Fibroblast of the aortic adventitia (primary cell): ENCODE data around the gene DDR2. TPM values are rescaled to one million over a fixed set of nuclear protein-coding genes. Genes with fewer than 3 reads are reported as not detected.

Experiments
- DNase-seq: peaks from one replicate; pipeline ENCODE4 v3.0.0-alpha.2; 2010; ENCODE audit warnings: low read depth
- H3K4me3 ChIP-seq: 2 replicates; pipeline ENCODE4 v1.5.1; 2011; ENCODE audit warnings: low read depth, mild to moderate bottlenecking, control low read depth, low read length, moderate library complexity
- total RNA-seq: library from RNA; depleted of rRNA; stranded (reverse); fragments of >200 nt; gene quantifications from 2 replicates; pipeline ENCODE4 v1.2.3, GENCODE V29; 2012; ENCODE audit warnings: low replicate concordance
- TF ChIP-seq, protein P1 (sequence below): IDR thresholded peaks from 2 replicates; pipeline ENCODE4 v1.5.1; 2011; ENCODE audit warnings: mild to moderate bottlenecking, low read length, control low read depth, inconsistent platforms; ENCODE audit not compliant: insufficient read depth

The DDR2 gene
- total RNA-seq, 1 donor = 379 TPM

DNA sequence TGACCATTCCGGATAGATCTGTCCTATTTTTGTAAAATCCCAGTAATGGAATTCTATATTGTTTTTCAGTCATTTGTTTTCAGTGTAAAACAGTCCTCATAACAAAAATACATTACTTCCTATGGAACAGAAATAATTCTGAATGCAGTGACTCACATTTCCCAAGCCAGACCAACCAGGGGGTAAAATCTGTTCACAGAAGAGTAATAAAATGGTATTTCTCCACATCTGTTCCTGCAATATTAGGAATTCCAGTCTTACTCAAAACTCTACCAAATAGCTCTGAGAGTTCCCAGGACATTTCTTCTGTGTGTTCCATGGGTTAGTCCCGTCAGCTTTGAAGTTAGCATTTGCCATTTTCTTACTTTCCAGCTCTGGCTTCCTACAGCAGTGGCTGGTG, 2.6 kb upstream of the DDR2 start:
- no peak overlapping the region for H3K4me3 ChIP-seq
- peak; percentile 81 for DNase-seq
- TF ChIP-seq, protein P1, sequence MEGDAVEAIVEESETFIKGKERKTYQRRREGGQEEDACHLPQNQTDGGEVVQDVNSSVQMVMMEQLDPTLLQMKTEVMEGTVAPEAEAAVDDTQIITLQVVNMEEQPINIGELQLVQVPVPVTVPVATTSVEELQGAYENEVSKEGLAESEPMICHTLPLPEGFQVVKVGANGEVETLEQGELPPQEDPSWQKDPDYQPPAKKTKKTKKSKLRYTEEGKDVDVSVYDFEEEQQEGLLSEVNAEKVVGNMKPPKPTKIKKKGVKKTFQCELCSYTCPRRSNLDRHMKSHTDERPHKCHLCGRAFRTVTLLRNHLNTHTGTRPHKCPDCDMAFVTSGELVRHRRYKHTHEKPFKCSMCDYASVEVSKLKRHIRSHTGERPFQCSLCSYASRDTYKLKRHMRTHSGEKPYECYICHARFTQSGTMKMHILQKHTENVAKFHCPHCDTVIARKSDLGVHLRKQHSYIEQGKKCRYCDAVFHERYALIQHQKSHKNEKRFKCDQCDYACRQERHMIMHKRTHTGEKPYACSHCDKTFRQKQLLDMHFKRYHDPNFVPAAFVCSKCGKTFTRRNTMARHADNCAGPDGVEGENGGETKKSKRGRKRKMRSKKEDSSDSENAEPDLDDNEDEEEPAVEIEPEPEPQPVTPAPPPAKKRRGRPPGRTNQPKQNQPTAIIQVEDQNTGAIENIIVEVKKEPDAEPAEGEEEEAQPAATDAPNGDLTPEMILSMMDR = no peak

DNA sequence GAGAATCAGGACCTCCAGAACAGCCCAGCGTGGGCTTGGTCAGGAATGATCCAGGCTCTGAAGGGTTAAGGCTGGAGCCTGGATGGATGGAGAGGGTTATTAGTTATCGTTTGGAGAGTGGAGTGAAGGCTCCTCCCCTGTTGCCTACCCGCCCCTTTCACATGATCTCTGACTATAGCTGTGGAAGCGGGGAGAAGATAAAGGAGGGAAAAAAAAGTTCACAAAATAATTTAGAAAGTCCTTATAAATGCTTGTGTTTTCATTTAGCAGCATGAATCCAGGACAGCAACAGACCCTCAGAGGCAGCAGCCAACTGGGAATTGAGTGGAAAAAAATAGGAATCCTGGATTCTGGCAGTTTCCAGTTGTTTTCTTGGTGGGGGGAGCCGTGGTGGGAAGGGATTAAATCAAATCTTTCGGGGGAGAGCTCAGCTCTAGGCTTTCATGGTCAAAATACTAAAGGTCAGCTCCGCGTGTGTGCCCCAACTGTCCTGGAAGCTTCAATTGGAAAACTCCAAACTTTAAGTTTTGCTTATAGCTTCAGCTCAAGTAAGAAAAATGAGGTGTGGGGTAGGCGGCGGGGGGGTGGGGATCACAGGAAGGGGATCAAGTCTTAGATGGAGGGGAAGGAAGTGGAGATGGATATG, 595 bp upstream of the DDR2 start:
- TF ChIP-seq, protein P1 = no peak
- peak overlapping the region; percentile 85 for H3K4me3 ChIP-seq
- peak; percentile 84 for DNase-seq

DNA sequence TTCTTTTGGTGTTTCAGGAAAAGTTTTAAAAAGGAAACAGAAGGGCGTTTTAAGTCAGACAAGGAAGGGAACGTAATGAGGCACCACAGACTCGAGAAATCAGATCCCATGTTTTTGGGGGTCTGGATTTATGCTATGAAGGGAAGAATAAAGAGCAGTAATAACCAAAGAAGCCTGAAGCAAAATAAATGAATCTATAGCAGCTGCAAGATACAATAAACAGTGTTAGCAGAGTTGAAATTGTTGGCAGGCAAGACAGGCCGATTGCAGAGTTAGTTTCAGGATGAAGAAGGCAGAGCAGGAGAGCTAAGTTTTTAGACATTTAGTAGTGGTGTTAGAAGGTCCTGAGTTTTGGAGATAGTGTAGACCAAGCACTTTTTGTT, 425 bp downstream of the DDR2 start:
- H3K4me3 ChIP-seq = peak overlapping the region; percentile 85
- TF ChIP-seq, protein P1 = no peak
- peak; percentile 56 for DNase-seq

DNA sequence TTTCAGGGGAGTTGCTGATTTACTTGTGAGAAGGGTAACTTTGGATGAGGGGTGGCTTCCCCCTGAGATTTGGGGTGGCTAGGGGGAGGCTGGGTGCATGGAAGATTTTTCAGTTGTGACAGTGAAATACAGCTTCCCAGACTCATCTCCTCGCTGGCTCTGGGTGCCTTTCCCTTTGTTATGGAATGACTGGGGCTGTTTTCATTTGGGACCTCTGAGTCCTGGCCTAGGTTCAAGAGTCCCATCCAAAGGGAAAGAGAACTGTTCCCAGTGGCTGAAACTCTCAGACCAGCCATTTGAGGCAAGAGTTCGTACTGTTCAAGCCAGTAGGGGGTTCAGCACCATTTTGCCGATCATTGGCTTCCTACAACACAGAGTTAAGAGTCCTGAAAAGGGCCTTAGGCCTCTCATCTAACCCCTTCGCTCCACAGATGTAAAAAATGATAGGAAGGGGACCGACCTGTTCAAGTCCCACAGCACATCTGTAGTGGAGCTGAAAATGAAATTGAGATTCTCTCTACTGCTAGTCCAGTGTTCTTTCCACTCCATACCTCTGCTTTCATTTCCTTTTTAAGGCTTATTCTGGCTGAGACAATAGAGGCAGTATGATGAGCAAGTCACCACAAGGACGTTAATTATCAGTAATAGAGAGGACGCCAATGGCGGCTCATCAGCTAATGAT, 958 bp downstream of the DDR2 start:
- peak; percentile 79 for DNase-seq
- peak overlapping the region; percentile 85 for H3K4me3 ChIP-seq
- TF ChIP-seq, protein P1 = peak; percentile 46

DNA sequence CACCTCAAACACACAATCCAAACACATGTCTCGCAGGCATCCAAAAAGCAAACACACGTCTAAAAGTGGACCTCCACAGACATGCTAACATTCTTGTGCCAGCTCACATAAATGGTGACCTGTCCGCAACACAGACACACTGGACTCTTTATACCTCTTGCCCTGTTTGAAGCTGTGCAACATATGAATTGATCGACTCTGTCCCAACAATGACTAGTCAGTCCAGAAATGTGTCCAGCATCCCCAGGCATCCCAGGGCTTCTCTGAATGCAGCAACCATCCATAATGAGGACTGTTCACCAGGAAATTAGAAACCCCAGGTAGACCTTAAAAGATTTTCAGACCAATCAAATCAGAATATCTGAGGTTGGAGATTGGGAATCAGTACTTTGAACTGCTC, 3.2 kb downstream of the DDR2 start:
- no peak for DNase-seq
- H3K4me3 ChIP-seq = peak overlapping the region; percentile 85
- TF ChIP-seq, protein P1 = no peak

DNA sequence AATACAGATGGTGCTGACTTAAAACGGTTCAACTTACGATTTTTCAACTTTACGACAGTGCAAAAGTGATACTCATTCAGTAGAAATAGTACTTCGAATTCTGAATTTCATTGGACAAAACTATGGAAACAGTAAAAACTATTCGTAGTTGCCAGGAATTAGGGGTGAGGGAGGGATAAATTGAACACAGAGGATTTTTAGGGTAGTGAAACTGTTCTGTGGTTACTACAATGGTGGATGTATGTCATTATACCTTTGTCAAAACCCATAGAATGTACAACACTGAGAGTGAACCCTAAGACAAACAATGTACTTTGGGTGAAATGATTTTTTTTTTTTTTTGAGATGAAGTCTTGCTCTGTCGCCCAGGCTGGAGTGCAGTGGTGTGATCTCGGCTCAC, 7.5 kb downstream of the DDR2 start:
- TF ChIP-seq, protein P1 = no peak
- DNase-seq = no peak
- no peak overlapping the region for H3K4me3 ChIP-seq
